Fibroblast of peridontal ligament (primary cell): ENCODE measurements around the gene GNG7.
"Not testable (repeated sequence)": the region's sequence is repeated elsewhere in the genome, so short reads cannot be mapped to it uniquely, and the experiment has no call there.

ENCODE experiments used
- DNase-seq: peaks from one replicate; pipeline ENCODE4 v3.0.0-alpha.2; 2010; ENCODE audit errors: extremely low read depth

Gene GNG7

DNA sequence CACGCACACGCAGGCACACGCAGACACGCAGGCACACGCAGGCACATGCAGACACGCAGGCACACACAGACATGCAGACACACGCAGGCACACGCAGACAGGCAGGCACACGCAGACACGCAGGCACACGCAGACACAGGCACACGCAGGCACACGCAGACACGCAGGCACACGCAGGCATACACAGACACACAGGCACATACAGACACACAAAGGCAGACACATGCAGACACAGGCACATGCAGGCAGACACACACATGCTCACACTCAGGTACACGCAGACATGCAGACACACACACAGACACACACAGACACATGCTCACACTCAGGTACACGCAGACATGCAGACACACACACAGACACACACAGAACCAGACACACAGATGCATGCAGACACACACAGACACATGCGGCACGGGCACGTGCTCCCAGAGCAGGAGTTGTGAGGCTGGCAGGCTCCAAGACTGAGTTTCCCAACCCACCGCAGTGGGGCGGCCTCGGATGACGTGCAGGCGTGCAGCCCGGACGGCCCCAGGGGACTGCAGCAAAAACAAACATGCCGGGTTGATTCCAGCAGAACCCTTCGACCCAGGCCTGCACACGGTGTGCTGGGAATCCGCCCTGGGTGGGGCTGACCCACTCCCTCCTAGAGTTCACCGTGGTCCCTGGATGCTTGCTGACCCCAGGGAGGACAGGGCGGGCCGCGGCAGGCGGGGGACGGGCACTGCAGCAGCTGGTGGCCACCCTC is 126.6 kb downstream of the GNG7 start:
- peak; percentile 94 for DNase-seq

GRCh38 chr19:2574971-2575630 is 127.4 kb downstream of the GNG7 start:
- no peak for DNase-seq

- DNase-seq = no peak
Measured at GRCh38 chr19:2574478-2574931, 128.0 kb downstream of the GNG7 start.

DNA sequence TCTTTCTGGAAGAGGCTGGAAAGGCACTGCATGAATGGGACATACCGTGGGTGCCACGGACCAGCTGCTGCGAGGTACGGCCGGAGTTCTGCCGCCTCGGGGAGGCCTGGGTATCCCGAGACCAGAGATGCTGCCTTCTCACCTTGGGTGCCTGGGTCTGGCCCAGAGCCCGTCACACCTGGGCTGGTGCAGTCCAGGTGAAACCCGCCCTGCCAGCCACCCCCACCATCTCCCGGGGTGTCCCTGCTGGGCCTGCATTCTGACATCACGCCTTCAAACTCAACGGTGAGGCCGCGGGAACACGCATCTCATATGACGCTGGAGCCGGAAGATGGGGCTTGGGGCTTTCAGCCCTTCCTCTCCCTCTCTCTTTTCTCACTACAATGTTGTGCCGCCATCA is 128.6 kb downstream of the GNG7 start:
- DNase-seq = no peak

DNA sequence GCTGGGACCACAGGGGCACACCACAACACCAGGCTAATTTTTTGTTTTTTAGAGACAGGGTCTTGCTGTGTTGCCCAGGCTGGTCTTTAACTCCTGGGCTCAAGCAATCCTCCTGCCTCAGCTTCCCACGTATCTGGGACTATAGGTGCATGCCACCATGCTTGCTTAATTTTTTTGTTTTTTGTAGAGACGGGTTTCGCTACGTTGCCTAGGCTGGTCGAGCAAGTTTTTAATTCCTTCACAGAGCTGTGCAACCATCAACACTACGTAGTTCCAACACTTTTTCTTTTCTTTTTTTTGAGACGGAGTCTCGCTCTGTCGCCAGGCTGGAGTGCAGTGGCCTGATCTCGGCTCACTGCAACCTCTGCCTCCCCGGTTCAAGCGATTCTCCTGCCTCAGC is 130.3 kb downstream of the GNG7 start:
- DNase-seq = not testable (repeated sequence)

GRCh38 chr19:2569596-2570465 is 132.7 kb downstream of the GNG7 start:
- DNase-seq = no peak

GRCh38 chr19:2567996-2568395 is 134.5 kb downstream of the GNG7 start:
- no peak for DNase-seq

DNA sequence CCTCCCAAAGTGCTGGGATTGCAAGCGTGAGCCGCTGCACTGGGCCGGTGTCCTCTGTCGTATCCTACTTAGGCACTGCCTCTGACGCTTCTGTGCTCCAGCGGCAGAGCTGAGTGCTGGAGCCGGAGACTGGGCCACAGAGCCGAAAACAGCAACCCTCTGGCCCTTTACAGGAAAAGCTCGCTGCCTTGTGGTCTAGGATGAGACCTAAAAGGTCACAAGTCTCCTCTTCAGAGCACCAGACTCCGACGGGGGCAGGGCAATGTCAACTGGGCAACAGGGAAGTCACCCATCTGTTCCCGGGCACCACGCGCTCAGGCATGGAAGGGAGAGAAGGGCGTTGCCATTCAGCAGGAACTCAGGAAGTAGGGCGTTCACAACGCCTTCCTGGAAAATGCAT is 134.9 kb downstream of the GNG7 start:
- no peak for DNase-seq

- DNase-seq = not testable (repeated sequence)
Measured at GRCh38 chr19:2563546-2563945, 138.9 kb downstream of the GNG7 start.

DNA sequence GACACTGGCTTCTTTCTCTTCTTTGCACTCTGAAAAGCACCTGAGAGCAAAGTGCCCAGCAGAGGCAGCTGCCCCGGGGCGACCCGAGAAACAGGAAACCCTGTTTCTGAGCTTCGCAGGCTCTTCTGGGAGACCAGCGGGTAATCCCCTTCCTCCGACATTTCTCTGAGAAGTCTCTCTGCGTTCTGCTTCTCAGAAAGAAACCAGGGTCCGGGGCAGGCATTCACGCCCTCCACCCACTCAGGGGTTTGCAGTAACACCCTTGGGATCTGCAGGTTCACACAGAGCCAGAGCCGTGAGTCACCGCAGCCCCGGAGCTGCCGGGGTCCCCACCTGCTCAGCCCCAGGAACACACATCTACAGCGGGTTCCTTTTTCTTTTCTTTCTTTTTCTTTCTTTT is 140.6 kb downstream of the GNG7 start:
- DNase-seq = no peak

- DNase-seq = no peak
Measured at GRCh38 chr19:2561221-2561620, 141.3 kb downstream of the GNG7 start.

GRCh38 chr19:2560369-2560768 is 142.1 kb downstream of the GNG7 start:
- no peak for DNase-seq

DNA sequence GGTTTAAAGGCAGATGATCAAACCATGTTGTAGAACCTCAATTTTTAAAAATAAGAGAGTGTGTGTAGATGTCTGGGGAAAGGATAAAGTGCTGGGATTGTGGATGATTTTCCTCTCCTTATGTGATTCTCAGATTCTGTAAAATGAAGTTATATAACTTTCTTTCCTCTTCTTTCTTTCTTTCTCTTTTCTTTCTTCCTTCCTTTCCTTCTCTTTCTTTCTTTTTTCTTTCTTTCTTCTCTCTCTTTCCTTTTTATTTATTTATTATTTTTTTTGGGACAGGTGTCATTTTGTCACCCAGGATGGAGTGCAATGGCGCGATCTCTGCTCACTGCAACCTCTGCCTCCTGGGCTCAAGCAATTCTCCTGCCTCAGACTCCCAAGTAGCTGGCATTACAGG is 144.0 kb downstream of the GNG7 start:
- DNase-seq = no peak

DNA sequence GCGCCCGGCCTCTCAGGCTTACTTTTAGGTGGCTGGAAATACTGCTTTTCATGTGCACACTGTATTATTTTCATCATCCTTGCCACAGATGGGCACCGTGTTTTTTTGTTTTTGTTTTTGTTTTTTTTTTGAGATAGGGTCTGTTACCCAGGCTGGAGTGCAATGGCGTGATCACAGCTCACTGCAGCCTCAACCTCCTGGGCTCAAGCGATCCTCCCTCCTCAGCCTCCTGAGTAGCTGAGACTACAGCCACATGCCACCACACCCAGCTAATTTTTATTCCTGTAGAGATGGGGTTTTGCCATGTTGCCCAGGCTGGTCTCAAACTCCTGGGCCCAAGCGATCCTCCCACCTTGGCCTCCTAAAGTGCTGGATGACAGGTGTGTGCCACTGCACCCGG is 144.4 kb downstream of the GNG7 start:
- DNase-seq = not testable (repeated sequence)

DNA sequence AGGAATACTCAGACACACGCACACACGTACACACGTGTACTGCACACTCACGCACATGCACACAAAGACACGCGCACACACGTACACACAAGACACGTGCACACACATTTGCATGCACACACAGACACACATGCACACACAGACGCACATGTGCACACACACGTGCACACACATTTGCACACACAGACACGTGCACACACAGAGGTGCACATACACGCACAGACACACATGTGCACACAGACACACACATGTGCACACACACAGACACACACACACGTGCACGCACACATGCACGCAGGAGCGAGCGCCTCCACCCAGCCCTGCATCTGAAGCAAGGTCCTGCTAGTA is 145.4 kb downstream of the GNG7 start:
- DNase-seq = no peak

DNA sequence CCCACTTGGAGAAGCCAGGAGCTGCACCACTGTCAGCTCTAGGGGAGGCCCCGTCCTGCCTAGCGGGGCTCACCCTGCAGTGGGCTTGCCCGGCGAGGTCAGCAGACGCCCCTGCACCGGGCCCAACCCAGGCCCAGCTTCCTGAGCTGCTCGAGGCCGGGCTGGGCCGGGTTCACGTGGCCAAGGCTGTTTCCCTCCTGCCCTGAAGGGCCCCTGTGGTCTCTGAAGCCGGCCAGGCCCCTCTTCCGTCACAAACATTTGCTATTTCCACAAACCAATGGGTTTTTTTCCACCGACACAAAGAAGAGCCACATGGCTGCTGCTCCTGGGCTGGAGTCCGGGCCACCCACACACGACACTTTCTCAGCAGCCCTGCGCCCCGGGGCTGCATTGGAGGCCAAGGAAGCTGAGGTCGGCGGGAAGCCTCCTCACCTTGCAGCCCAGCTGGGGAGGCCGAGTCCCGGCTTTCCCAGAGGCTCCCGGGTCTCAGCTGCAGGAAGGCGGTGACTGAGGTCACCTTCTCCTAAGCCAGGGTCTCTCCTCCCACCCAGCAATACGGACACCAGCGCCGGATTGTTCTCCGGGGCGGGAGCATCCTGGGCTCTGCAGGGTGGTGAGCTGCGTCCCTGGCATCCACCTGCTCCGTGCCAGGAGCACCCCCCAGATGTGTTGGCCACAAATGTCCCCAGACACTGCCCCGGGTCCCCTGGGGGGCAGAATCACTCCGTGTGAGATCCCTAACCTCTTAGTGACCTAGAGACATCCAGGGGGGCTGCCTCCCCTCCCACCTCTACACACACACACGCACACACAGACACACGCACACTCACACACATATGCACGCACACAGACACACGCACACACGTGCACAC is 146.0 kb downstream of the GNG7 start:
- no peak for DNase-seq

- no peak for DNase-seq
Measured at GRCh38 chr19:2555422-2556220, 146.9 kb downstream of the GNG7 start.

- no peak for DNase-seq
Measured at GRCh38 chr19:2554856-2555255, 147.6 kb downstream of the GNG7 start.

DNA sequence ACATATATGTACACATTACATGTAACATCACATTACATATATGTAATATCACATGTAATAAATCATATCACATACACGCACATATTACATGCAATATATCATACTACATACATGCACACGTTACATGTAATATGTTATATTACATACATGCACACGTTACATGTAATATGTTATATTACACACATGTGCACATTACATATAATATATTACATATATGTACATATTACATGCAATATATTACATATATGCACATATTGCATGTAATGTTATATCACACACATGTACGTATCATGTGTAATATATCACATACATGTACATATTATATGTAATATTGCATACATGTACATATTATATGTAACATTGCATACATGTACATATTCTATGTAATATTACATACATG is 149.0 kb downstream of the GNG7 start:
- DNase-seq = no peak

GRCh38 chr19:2552859-2553258 is 149.6 kb downstream of the GNG7 start:
- no peak for DNase-seq

GRCh38 chr19:2551864-2552185 is 150.7 kb downstream of the GNG7 start:
- no peak for DNase-seq
